ENCODE data around the gene DCLRE1C. TPM values are rescaled to one million over a fixed set of nuclear protein-coding genes. Genes with fewer than 3 reads are reported as not detected.

DCLRE1C gene
- total RNA-seq, 2 donors from 2014 or later = 11.0 to 19.0 TPM

DNA sequence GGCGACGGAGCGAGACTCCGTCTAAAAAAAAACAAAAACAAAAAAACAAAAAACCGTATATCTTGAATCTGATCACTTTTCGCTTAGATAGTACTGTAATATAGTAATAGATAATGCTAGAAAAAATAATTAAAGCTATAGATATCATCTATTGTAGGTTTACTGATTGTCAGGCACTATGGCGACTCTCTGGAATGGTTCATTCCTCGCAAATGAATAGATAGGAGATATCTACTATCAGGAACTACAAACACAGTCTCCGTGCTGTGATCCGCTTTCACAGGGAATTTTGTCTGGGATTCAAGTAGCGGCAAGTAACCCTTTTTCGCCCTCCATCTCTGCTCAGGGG is 5.0 kb upstream of the DCLRE1C start:
- peak overlapping the region; percentile 96 for H3K27ac ChIP-seq
- peak overlapping the region; percentile 87 to 92 for H3K9ac ChIP-seq (ENCODE audit: low read depth in 2 of 2, low read length in 2 of 2)
- no peaks in the 10 kb centered on the region for H3K36me3 ChIP-seq
- intact Hi-C loops (cut with DNase I) = no loop called here
- no peaks in the 10 kb centered on the region for H3K9me3 ChIP-seq
- H3K4me1 ChIP-seq = no peaks in the 10 kb centered on the region
- H3K27me3 ChIP-seq = no peaks in the 10 kb centered on the region
- no peak for DNase-seq
- TF ChIP-seq, protein P1, sequence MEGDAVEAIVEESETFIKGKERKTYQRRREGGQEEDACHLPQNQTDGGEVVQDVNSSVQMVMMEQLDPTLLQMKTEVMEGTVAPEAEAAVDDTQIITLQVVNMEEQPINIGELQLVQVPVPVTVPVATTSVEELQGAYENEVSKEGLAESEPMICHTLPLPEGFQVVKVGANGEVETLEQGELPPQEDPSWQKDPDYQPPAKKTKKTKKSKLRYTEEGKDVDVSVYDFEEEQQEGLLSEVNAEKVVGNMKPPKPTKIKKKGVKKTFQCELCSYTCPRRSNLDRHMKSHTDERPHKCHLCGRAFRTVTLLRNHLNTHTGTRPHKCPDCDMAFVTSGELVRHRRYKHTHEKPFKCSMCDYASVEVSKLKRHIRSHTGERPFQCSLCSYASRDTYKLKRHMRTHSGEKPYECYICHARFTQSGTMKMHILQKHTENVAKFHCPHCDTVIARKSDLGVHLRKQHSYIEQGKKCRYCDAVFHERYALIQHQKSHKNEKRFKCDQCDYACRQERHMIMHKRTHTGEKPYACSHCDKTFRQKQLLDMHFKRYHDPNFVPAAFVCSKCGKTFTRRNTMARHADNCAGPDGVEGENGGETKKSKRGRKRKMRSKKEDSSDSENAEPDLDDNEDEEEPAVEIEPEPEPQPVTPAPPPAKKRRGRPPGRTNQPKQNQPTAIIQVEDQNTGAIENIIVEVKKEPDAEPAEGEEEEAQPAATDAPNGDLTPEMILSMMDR (IDR thresholded peaks at IDR 0.05) = no peak
- peak overlapping the region; percentile 80 for H3K4me3 ChIP-seq

DNA sequence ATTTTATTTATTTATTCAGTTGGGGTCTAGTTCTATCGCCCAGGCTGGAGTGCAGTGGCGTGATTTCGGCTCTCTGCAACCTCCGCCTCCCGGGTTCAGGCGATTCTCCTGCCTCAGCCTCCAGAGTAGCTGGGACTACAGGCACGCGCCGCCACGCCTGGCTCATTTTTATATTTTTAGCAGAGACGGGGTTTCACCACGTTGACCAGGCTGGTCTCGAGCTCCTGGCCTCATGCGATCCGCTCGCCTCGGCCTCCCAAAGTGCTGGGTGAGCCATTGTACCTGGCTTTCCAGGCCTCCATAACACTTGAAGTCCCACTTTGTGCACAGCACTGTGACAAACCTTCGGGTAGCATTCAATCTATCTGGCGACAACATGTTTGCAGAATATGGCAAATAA is 1.0 kb upstream of the DCLRE1C start:
- Histone ChIP-seq H3K9me3 (no peaks in the 10 kb centered on the region), H3K27ac (peak overlapping the region; percentile 86), H3K4me1 (peaks cover 5% of the 10 kb centered on the region), H3K9ac (ENCODE audit: low read depth in 2 of 2, low read length in 2 of 2) (peak overlapping the region in 1 of 2 donors; percentile 78), H3K4me3 (no peak overlapping the region), H3K36me3 (no peaks in the 10 kb centered on the region), H3K27me3 (no peaks in the 10 kb centered on the region)
- intact Hi-C loops (cut with DNase I) = no loop called here
- DNase-seq = no peak
- TF ChIP-seq, protein P1 (IDR thresholded peaks at IDR 0.05) = no peak

DNA sequence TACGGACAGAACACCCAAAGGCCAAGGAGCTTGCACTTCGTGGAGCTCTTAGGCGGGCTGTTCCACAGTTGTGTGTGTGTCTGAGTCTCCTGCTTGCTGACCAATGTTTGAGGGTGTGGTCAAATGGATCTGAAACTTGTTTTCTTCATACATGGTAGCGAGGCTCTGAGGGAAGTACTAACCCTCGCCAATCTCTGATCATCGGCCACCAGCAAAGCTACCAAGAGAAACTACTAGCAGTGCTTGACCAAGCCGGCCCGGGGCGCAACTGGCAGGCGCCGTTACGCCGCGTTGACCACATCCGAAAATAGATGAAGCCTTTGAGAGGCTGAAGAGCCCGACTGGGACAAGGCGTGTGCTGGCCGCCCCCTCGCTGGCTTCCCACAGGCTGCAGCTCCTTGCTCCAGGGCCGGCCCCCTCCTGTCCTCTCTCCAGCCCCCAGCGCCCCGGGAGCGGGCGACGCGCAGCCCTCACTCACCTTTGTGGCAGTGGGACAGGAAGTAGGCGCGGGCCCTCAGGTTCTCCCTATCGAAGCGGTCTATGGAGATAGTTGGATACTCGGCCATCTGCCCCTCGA is 384 bp downstream of the DCLRE1C start:
- intact Hi-C loops (cut with DNase I) = no loop called here
- Histone ChIP-seq H3K4me3 (peak overlapping the region; percentile 81), H3K36me3 (no peaks in the 10 kb centered on the region), H3K4me1 (peaks cover 5% of the 10 kb centered on the region), H3K9me3 (no peaks in the 10 kb centered on the region), H3K27me3 (no peaks in the 10 kb centered on the region), H3K27ac (peak overlapping the region; percentile 86), H3K9ac (ENCODE audit: low read depth in 2 of 2, low read length in 2 of 2) (peak overlapping the region; percentile 76 to 78)
- TF ChIP-seq, protein P1 (IDR thresholded peaks at IDR 0.05) = no peak
- DNase-seq = peak; percentile 48

DNA sequence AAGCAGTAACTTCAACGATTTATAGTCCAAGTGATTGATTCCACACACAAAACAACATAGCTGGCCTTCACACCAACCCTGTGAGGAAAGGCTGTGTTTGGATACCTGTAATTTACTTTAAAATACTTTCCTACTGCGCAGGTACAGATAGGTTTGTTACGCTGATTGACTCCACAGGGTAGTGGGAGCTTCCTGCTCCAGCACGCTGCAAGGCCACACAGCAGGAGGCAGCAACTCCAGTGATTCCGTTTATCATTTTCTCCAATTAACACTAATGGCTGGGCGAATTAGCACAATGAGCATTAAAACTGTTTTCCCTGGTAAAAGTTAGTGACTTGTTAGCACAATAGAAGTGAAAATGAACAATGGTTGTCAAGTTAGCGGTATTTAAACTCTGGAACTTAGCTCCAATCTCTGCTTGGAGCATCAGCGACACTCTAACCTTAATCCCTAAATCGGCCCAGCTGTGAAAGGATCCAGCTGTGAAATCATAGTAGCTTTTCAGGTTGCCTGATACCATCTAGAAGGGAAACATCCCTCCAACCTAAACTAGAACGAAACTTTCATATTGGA is 959 bp downstream of the DCLRE1C start:
- no peaks in the 10 kb centered on the region for H3K27me3 ChIP-seq
- intact Hi-C loops (cut with DNase I) = no loop called here
- TF ChIP-seq, protein P1 (IDR thresholded peaks at IDR 0.05) = no peak
- no peaks in the 10 kb centered on the region for H3K9me3 ChIP-seq
- peak overlapping the region; percentile 86 for H3K27ac ChIP-seq
- H3K36me3 ChIP-seq = no peaks in the 10 kb centered on the region
- peak overlapping the region; percentile 76 to 78 for H3K9ac ChIP-seq (ENCODE audit: low read depth in 2 of 2, low read length in 2 of 2)
- peak overlapping the region; percentile 81 for H3K4me3 ChIP-seq
- peaks cover 5% of the 10 kb centered on the region for H3K4me1 ChIP-seq
- no peak for DNase-seq

DNA sequence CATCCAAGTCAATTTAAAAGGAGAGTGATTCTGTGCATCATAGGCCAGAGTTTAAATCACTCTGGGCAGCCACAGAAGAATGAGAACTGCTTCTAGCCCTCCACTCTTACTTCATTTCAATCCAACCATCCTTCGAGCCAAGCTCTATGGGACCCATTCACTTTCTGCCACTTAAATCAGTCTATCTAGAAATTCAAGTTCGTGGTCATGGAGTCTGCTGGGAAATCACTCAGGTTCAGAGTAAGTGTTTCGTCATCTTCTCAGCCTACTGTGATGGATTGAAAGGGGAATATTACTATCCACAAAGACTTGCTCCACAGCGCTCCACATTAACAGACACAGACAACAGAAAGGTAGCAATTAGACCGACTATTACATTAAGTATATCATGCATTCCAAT is 4.6 kb downstream of the DCLRE1C start:
- H3K27me3 ChIP-seq = no peaks in the 10 kb centered on the region
- no peak overlapping the region for H3K4me3 ChIP-seq
- H3K9me3 ChIP-seq = no peaks in the 10 kb centered on the region
- intact Hi-C loops (cut with DNase I) = no loop called here
- no peak overlapping the region for H3K9ac ChIP-seq (ENCODE audit: low read depth in 2 of 2, low read length in 2 of 2)
- peaks cover 5% of the 10 kb centered on the region for H3K4me1 ChIP-seq
- TF ChIP-seq, protein P1 (IDR thresholded peaks at IDR 0.05) = no peak
- H3K27ac ChIP-seq = no peak overlapping the region
- no peak for DNase-seq
- H3K36me3 ChIP-seq = no peaks in the 10 kb centered on the region

Measured in colonic mucosa (tissue), 4 donors.